Activated naive CD8-positive, alpha-beta T cell treated with anti-CD3 and anti-CD28 coated beads, Interleukin-2, amount 50 U/mL, for 24 hours (primary cell): ENCODE measurements around the gene TSEN2.

Experiments used
- ATAC-seq: fragments of 150-1000 bp; cut with Tn5 transposase; one replicate; pipeline ENCODE4 v1.10.0; 2021
- DNase-seq: peaks from one replicate; pipeline ENCODE4 v3.0.0; 2021
- H3K27ac Mint-ChIP-seq: one replicate; pipeline ENCODE4 v1.8.0; 2021; ENCODE audit warnings: mild to moderate bottlenecking, mixed read lengths
- H3K27me3 Mint-ChIP-seq: one replicate; pipeline ENCODE4 v1.8.0; 2021; ENCODE audit warnings: mixed read lengths
- H3K36me3 Mint-ChIP-seq: one replicate; pipeline ENCODE4 v1.8.0; 2021; ENCODE audit warnings: low read depth, mixed read lengths
- H3K4me1 Mint-ChIP-seq: one replicate; pipeline ENCODE4 v1.8.0; 2021; ENCODE audit warnings: mixed read lengths
- H3K4me3 Mint-ChIP-seq: one replicate; pipeline ENCODE4 v1.8.0; 2021; ENCODE audit warnings: mild to moderate bottlenecking, moderate library complexity, mixed read lengths
- H3K9me3 Mint-ChIP-seq: one replicate; pipeline ENCODE4 v1.8.0; 2021; ENCODE audit warnings: mixed read lengths

TSEN2 gene

DNA sequence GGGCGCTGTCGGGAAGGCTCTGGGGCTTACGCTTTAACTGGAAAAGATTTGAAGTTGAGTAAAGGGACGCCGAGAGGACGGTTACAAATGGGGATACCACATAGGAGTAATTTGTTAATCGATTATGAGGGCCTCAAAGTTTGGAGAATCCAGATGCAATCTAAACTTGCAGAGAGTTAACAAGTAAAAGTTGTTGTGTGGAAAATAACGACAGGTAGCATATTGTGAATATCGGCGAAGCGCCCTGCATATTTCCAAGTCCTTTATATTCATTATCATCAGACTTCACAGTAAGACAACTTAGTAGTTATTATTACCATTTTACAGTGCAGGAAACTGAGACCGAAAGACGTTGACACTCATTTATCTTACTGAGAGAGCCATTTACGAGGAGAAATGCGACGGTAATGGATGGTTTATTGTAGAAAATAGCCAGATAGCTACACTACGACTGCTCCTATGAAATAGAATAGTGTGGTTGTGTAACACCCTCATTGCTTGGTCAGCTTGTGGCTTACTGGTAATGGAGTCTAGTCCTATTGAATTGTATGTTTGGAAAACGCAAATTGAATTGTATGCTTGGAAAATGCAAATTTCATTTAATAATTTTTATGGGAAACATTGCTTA lies 73.3 kb downstream of the TSEN2 start:
- H3K4me1 Mint-ChIP-seq, result peaks cover 60% of the 10 kb centered on the region
- peak overlapping the region; percentile 91 for H3K4me3 Mint-ChIP-seq
- H3K27ac Mint-ChIP-seq, result peak overlapping the region; percentile 87
- H3K36me3 Mint-ChIP-seq, result no peaks in the 10 kb centered on the region
- no peak for ATAC-seq
- H3K9me3 Mint-ChIP-seq, result no peaks in the 10 kb centered on the region
- DNase-seq, result no peak
- H3K27me3 Mint-ChIP-seq, result peaks cover 25% of the 10 kb centered on the region

DNA sequence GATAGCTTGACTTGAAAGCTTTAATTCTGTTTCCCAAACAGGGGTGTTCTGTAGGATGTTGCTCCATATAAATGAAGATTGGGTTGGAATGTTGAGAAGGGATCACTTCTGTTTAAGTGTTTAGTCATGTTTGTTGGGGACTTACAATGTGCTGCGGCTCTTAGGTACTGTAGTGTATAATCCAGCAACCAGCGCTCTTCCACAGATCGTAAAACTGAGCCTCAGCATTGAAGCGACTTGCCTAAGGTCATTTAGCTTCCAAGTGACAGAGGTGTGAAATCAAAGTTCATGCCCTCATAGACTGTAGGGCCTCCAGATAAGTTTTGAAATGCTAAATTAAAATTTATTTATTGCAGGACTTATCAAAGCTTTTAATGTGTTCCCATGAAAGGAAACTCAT lies 74.4 kb downstream of the TSEN2 start:
- no peak overlapping the region for H3K27ac Mint-ChIP-seq
- H3K4me1 Mint-ChIP-seq, result peaks cover 61% of the 10 kb centered on the region
- ATAC-seq (no peak), DNase-seq (no peak)
- H3K27me3 Mint-ChIP-seq, result peaks cover 17% of the 10 kb centered on the region
- H3K9me3 Mint-ChIP-seq, result no peaks in the 10 kb centered on the region
- no peaks in the 10 kb centered on the region for H3K36me3 Mint-ChIP-seq
- peak overlapping the region; percentile 91 for H3K4me3 Mint-ChIP-seq

DNA sequence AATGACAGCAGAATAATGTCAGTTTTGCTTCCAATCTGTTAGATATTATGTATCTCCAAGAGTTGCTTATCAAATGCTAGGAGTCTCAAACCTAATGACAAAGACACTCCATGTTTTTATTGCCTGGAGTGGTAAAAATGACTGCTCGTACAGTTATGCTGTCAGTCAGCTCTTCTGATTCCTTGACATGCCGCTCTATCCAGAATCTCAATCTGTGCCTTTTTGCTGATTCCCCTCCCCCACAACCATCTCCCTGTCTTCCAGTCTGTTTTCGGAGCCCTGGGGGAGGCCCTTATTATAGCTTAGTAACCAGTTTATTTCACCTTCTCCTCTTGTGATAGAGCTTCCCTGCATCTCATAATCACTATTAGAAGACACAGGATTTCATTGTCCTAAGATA lies 75.2 kb downstream of the TSEN2 start:
- DNase-seq (no peak), ATAC-seq (no peak)
- peaks cover 1% of the 10 kb centered on the region for H3K36me3 Mint-ChIP-seq
- H3K4me1 Mint-ChIP-seq, result peaks cover 60% of the 10 kb centered on the region
- H3K4me3 Mint-ChIP-seq, result no peak overlapping the region
- peaks cover 11% of the 10 kb centered on the region for H3K27me3 Mint-ChIP-seq
- peaks cover 1% of the 10 kb centered on the region for H3K9me3 Mint-ChIP-seq
- no peak overlapping the region for H3K27ac Mint-ChIP-seq

DNA sequence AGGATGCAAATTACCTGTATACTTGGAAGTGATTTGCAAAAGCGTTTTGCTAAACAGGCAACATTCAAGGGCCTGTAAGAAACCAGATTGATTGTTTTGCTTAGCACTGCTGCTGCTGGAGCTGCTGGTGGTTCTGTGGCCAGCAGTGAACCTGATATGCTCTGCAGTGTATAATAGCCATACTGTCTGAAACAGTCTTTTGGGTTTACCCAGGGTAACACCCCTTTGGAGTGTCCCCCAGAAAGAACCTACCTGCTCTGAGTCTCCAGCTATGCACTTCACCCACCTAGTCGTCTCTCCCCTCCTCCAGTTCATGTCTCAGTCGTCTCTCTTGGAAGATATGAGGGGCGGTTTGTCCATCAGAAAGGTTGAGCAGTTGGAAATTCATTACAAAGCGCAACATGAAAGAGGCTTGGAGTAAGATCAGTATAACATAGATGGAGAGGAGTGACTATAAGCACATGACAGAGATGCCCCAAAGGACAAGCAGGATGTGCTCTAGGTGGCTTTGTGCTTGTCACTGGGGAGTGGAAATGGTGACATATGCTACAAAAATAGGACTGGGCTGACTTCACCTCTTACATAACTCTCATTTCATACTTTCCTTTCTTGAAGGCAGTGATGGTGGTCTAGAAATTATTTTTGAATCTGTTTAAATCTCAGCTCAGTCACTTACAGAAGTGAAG lies 76.4 kb downstream of the TSEN2 start:
- peaks cover 63% of the 10 kb centered on the region for H3K4me1 Mint-ChIP-seq
- peaks cover 11% of the 10 kb centered on the region for H3K36me3 Mint-ChIP-seq
- peak overlapping the region; percentile 4 for H3K4me3 Mint-ChIP-seq
- H3K9me3 Mint-ChIP-seq, result peaks cover 9% of the 10 kb centered on the region
- DNase-seq (no peak), ATAC-seq (peak; percentile 58)
- peaks cover 4% of the 10 kb centered on the region for H3K27me3 Mint-ChIP-seq
- peak overlapping the region; percentile 73 for H3K27ac Mint-ChIP-seq

DNA sequence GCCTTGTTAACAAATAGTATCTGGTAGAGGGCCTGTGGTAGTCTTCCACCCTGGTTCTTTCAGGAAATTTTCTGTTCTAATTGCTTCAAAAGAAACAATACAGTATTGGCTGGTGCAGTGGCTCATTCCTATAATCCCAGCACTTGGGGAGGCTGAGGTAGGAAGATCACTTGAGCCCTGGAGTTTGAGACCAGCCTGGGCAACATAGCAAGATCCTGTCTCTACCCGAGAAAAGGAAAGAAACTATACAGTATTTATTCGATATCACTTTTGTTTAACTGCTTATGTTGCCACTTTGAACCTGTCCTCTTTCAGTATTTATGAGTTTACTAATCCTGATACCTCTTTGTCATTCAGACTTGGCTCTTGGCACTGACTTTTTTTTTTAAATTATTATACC lies 77.1 kb downstream of the TSEN2 start:
- ATAC-seq (no peak), DNase-seq (no peak)
- H3K27ac Mint-ChIP-seq, result no peak overlapping the region
- H3K4me3 Mint-ChIP-seq, result no peak overlapping the region
- no peaks in the 10 kb centered on the region for H3K27me3 Mint-ChIP-seq
- peaks cover 16% of the 10 kb centered on the region for H3K36me3 Mint-ChIP-seq
- H3K4me1 Mint-ChIP-seq, result peaks cover 60% of the 10 kb centered on the region
- peaks cover 9% of the 10 kb centered on the region for H3K9me3 Mint-ChIP-seq

DNA sequence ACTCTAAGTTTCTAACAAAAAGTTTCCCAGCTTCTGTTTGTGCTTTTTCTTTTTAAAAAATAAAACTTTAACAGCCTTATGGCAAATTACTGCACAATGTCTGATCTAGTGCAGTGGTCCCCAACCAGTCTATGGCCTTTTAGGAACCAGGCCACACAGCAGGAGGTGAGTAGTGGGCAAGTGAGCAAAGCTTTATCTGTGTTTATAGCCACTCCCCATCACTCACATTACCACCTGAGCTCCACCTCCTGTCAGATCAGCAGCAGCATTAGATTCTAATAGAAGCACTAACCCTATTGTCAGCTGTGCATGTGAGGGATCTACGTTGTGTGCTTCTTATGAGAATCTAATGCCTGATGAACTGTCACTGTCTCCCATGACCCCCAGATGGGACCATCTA lies 78.2 kb downstream of the TSEN2 start:
- no peak for DNase-seq
- H3K27me3 Mint-ChIP-seq, result no peaks in the 10 kb centered on the region
- peaks cover 57% of the 10 kb centered on the region for H3K4me1 Mint-ChIP-seq
- peaks cover 14% of the 10 kb centered on the region for H3K9me3 Mint-ChIP-seq
- H3K27ac Mint-ChIP-seq, result no peak overlapping the region
- H3K4me3 Mint-ChIP-seq, result no peak overlapping the region
- H3K36me3 Mint-ChIP-seq, result peaks cover 23% of the 10 kb centered on the region
- no peak for ATAC-seq

DNA sequence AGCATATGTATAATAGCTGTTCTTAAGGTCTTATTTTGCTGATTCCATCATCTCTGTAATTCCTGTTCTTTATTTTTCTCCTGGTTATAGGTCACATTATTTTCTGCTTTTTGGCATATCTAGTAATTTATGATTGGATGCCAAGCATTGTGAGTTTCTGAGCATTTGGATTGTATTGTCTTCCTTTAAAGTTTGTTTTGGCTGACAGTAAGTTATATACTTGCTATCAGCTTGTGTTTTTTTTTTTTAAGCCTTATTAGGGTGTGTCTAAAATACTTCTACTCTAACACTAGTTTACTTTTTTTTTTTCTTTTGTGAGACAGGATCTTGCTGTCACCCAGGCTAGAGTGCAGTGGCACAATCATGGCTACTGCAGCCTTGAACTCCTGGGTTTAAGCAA lies 82.7 kb downstream of the TSEN2 start:
- Mint-ChIP-seq H3K27ac (no peak overlapping the region), H3K4me1 (peaks cover 20% of the 10 kb centered on the region), H3K27me3 (no peaks in the 10 kb centered on the region), H3K4me3 (no peak overlapping the region), H3K36me3 (peaks cover 51% of the 10 kb centered on the region), H3K9me3 (peaks cover 14% of the 10 kb centered on the region)
- no peak for ATAC-seq
- no peak for DNase-seq

DNA sequence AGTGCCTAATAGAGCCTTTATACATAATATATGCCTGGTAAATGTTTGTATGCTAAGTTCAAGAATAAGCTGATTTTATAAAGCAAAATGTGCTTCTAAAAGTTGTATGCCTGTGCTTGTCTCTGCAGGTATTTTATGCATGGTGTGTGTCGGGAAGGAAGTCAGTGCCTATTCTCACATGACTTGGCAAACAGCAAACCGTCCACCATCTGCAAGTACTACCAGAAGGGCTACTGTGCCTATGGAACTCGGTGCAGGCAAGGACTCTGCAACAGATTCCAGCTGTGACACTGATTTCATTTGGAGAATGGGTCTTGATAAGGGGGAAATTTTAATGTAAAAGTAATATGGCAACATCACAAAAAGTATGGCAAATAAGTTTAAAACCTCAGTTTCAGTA lies 84.5 kb downstream of the TSEN2 start:
- ATAC-seq (no peak), DNase-seq (no peak)
- Mint-ChIP-seq H3K9me3 (peaks cover 14% of the 10 kb centered on the region), H3K36me3 (peaks cover 60% of the 10 kb centered on the region), H3K27ac (no peak overlapping the region), H3K27me3 (no peaks in the 10 kb centered on the region), H3K4me3 (no peak overlapping the region), H3K4me1 (peaks cover 14% of the 10 kb centered on the region)

DNA sequence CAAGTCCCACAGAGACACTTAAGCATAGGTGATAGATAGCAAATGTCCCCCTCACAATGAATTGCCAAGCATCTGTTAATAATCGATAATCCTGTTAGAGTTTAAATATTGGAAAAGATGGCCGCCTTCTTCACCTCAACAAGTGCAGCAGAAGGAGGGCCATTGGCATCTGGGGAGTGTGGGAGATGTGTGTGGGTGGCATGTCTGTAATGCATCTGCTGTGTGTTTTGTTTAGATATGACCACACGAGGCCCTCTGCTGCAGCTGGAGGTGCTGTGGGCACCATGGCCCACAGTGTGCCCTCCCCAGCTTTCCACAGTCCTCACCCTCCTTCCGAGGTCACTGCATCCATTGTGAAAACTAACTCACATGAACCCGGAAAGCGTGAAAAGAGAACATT lies 85.6 kb downstream of the TSEN2 start:
- no peak for ATAC-seq
- no peaks in the 10 kb centered on the region for H3K27me3 Mint-ChIP-seq
- H3K27ac Mint-ChIP-seq, result no peak overlapping the region
- peaks cover 9% of the 10 kb centered on the region for H3K4me1 Mint-ChIP-seq
- peaks cover 65% of the 10 kb centered on the region for H3K36me3 Mint-ChIP-seq
- no peak for DNase-seq
- no peak overlapping the region for H3K4me3 Mint-ChIP-seq
- H3K9me3 Mint-ChIP-seq, result peaks cover 10% of the 10 kb centered on the region

DNA sequence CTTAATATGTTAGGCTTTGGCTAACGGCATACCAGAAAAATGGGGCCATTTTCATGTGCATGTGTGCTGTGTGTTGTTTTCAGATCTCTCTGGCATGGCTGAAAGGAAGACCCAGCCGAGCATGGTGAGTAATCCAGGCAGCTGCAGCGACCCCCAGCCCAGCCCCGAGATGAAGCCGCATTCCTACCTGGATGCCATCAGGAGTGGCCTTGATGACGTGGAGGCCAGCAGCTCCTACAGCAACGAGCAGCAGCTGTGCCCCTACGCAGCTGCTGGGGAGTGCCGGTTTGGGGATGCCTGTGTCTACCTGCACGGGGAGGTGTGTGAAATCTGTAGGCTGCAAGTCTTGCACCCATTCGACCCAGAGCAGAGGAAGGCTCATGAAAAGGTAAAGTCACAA lies 87.7 kb downstream of the TSEN2 start:
- Mint-ChIP-seq H3K4me3 (no peak overlapping the region), H3K27ac (no peak overlapping the region), H3K4me1 (peaks cover 5% of the 10 kb centered on the region), H3K9me3 (peaks cover 4% of the 10 kb centered on the region), H3K27me3 (no peaks in the 10 kb centered on the region), H3K36me3 (peaks cover 66% of the 10 kb centered on the region)
- ATAC-seq (no peak), DNase-seq (no peak)

DNA sequence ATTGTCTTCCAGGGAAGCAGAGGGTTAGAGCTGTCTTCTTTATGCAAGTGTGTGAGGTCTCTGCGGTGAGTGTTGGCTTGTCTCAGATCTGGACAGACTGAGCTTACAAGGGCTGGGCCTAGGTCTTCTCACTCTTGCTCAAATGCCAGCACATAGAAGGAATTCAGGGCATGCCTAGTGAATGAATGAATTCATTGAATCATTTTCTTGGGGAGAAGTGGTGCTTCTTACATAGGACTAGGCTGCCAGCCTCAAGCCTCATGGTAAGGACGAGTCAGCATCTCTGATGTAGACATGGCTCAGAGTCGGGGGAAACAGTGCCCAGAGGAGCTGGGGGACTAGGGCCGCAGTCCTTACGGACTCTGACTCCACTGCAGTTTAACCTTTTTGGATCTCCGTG lies 89.9 kb downstream of the TSEN2 start:
- H3K4me3 Mint-ChIP-seq, result no peak overlapping the region
- ATAC-seq (no peak), DNase-seq (no peak)
- H3K36me3 Mint-ChIP-seq, result peaks cover 72% of the 10 kb centered on the region
- H3K27ac Mint-ChIP-seq, result no peak overlapping the region
- no peaks in the 10 kb centered on the region for H3K4me1 Mint-ChIP-seq
- H3K9me3 Mint-ChIP-seq, result peaks cover 3% of the 10 kb centered on the region
- H3K27me3 Mint-ChIP-seq, result no peaks in the 10 kb centered on the region

DNA sequence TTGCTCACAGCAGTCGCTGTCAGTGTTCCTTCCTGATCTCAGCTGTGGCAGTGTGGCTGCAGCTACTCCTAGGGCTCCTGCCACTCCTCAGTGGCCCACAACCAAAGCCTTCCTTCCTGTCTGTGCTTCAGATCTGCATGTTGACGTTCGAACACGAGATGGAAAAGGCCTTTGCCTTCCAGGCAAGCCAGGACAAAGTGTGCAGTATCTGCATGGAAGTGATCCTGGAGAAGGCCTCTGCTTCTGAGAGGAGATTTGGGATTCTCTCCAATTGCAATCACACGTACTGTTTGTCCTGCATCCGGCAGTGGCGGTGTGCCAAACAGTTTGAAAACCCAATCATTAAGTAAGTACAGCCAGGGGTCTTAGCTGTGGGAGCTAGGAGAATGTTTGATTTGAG lies 90.4 kb downstream of the TSEN2 start:
- Mint-ChIP-seq H3K9me3 (peaks cover 3% of the 10 kb centered on the region), H3K4me3 (no peak overlapping the region), H3K4me1 (no peaks in the 10 kb centered on the region), H3K27ac (no peak overlapping the region), H3K36me3 (peaks cover 74% of the 10 kb centered on the region), H3K27me3 (no peaks in the 10 kb centered on the region)
- DNase-seq (no peak), ATAC-seq (no peak)

DNA sequence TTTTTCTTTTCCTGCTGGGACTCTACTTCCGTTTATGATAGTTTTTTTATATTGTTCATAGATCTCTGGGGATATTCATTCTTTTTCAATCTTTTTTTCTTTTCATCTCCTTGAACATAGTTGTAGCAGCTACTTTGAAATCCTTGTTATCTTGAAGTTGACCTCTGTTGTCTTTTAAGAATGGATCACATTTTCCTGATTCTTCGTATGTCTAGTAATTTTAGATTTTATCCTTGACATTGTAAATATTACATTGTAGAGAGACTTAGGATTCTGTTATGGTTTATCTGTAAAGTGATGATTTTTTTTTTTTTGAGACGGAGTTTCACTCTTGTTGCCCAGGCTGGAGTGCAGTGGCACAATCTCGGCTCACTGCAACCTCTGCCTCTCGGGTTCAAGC lies 93.1 kb downstream of the TSEN2 start:
- Mint-ChIP-seq H3K4me1 (no peaks in the 10 kb centered on the region), H3K4me3 (no peak overlapping the region), H3K27ac (no peak overlapping the region), H3K27me3 (no peaks in the 10 kb centered on the region), H3K9me3 (peaks cover 3% of the 10 kb centered on the region), H3K36me3 (peaks cover 63% of the 10 kb centered on the region)
- DNase-seq (no peak), ATAC-seq (no peak)

DNA sequence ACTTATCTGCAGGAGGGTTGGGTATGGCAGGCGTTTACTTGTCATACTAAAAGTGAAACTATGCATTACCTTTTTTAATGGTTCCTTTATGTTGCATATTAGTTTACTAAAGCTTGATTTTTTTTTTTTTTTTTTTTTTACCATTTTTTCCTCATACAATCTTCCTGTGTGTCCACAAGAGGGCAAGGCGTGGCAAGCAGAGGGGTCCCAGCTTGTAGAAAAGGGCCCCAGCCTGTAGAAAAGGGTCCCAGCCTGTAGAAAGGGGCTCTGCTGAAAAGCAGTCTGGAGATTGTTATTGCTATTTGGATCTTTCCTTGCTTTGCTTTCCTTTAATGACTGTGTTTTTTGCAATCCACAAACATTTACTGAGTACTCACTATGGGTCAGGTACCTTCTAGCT lies 94.5 kb downstream of the TSEN2 start:
- DNase-seq (no peak), ATAC-seq (no peak)
- H3K27me3 Mint-ChIP-seq, result no peaks in the 10 kb centered on the region
- H3K4me3 Mint-ChIP-seq, result no peak overlapping the region
- H3K4me1 Mint-ChIP-seq, result no peaks in the 10 kb centered on the region
- H3K36me3 Mint-ChIP-seq, result peaks cover 60% of the 10 kb centered on the region
- H3K27ac Mint-ChIP-seq, result no peak overlapping the region
- peaks cover 3% of the 10 kb centered on the region for H3K9me3 Mint-ChIP-seq

DNA sequence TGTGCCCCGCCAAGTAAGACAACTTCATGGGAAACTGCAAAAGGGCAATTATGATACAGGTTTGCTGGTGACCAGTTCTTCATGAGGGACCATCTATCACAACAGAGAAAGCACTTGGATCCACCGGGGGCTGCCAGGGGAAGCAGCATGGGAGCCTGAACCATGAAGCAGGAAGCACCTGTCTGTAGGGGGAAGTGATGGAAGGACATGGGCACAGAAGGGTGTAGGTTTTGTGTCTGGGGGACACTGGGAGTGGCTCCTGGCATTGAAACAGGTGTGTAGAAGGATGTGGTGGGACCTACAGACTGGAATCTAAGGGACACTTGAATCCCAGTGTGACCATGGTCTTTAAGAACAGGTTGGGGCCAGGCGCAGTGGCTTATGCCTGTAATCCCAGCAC lies 95.2 kb downstream of the TSEN2 start:
- no peak overlapping the region for H3K4me3 Mint-ChIP-seq
- no peaks in the 10 kb centered on the region for H3K4me1 Mint-ChIP-seq
- ATAC-seq (no peak), DNase-seq (no peak)
- H3K27me3 Mint-ChIP-seq, result no peaks in the 10 kb centered on the region
- peaks cover 3% of the 10 kb centered on the region for H3K9me3 Mint-ChIP-seq
- H3K36me3 Mint-ChIP-seq, result peaks cover 60% of the 10 kb centered on the region
- peak overlapping the region; percentile 57 for H3K27ac Mint-ChIP-seq
